ENCODE data around the gene KIF3B. TPM values are rescaled to one million over a fixed set of nuclear protein-coding genes. Genes with fewer than 3 reads are reported as not detected.
"Not testable (repeated sequence)": the region's sequence is repeated elsewhere in the genome, so short reads cannot be mapped to it uniquely, and the experiment has no call there.

The KIF3B gene
- total RNA-seq, 1 experiment from 2014 or later, result 52.3 TPM

- no peak overlapping the region for H2AFZ ChIP-seq
- CTCF ChIA-PET, result no interaction called here
- no peak overlapping the region for H3K4me3 ChIP-seq
- H3K79me2 ChIP-seq (ENCODE audit: low read depth), result peaks cover 41% of the 10 kb centered on the region
- H3F3A ChIP-seq (ENCODE audit: insufficient read depth, low read depth), result peaks cover 2% of the 10 kb centered on the region; the same call in 1 of the 2 replicates
- no peaks in the 10 kb centered on the region for H3K9me3 ChIP-seq (ENCODE audit: insufficient read depth, low read depth)
- no TSS peak for BruUV-seq (replicated peaks)
- H3K4me1 ChIP-seq (replicated peaks; ENCODE audit: insufficient read depth), result no peaks in the 10 kb centered on the region
- peaks cover 49% of the 10 kb centered on the region for H4K20me1 ChIP-seq (ENCODE audit: insufficient read depth)
- no peaks in the 10 kb centered on the region for H3K27me3 ChIP-seq (ENCODE audit: insufficient read depth, low read depth)
- H3K9me2 ChIP-seq (ENCODE audit: insufficient read depth), result no peaks in the 10 kb centered on the region
- TF ChIP-seq CTCF (conservative IDR thresholded peaks at IDR 0.05) (no peak), EZH2 (IDR thresholded peaks at IDR 0.05; ENCODE audit: low read depth) (no peak)
- 0 out of 2 replicates have a peak, but pooled peaks cover 3% of the 10 kb centered on the region for H3K36me3 ChIP-seq (ENCODE audit: low read depth)
- H3K27ac ChIP-seq, result no peak overlapping the region
- DNase-seq, result no peak
- intact Hi-C loops (cut with micrococcal nuclease; ENCODE audit: unreplicated experiment), result no loop called here
- POLR2A ChIA-PET (ENCODE audit: unreplicated experiment), result interaction anchor here (0.6 kb wide), 1 partner anchor 332 kb away, joined by 3 read pairs; no protein-coding TSS in a partner anchor
- no peak overlapping the region for H3K4me2 ChIP-seq
These were observed 103.3 kb downstream of the KIF3B start for GRCh38 chr20:32380745-32381144.

GRCh38 chr20:32382102-32382950 lies 104.9 kb downstream of the KIF3B start:
- H3K4me1 ChIP-seq (replicated peaks; ENCODE audit: insufficient read depth), result no peaks in the 10 kb centered on the region
- H3F3A ChIP-seq (ENCODE audit: insufficient read depth, low read depth), result no peaks in the 10 kb centered on the region
- no peak for DNase-seq
- H4K20me1 ChIP-seq (ENCODE audit: insufficient read depth), result peaks cover 50% of the 10 kb centered on the region
- no peak for TF ChIP-seq EZH2 (IDR thresholded peaks at IDR 0.05; ENCODE audit: low read depth)
- TF ChIP-seq CTCF (conservative IDR thresholded peaks at IDR 0.05), result no peak
- no peak overlapping the region for H3K4me2 ChIP-seq
- no peak overlapping the region for H3K4me3 ChIP-seq
- intact Hi-C loops (cut with micrococcal nuclease; ENCODE audit: unreplicated experiment), result no loop called here
- H3K79me2 ChIP-seq (ENCODE audit: low read depth), result peaks cover 53% of the 10 kb centered on the region
- BruUV-seq (replicated peaks), result no TSS peak
- H3K27ac ChIP-seq, result no peak overlapping the region
- ChIA-PET POLR2A (ENCODE audit: unreplicated experiment) (no interaction called here), CTCF (no interaction called here)
- H3K36me3 ChIP-seq (ENCODE audit: low read depth), result 0 out of 2 replicates have a peak, but pooled peaks cover 10% of the 10 kb centered on the region
- H3K27me3 ChIP-seq (ENCODE audit: insufficient read depth, low read depth), result no peaks in the 10 kb centered on the region
- no peaks in the 10 kb centered on the region for H3K9me3 ChIP-seq (ENCODE audit: insufficient read depth, low read depth)
- H3K9me2 ChIP-seq (ENCODE audit: insufficient read depth), result no peaks in the 10 kb centered on the region
- H2AFZ ChIP-seq, result no peak overlapping the region

DNA sequence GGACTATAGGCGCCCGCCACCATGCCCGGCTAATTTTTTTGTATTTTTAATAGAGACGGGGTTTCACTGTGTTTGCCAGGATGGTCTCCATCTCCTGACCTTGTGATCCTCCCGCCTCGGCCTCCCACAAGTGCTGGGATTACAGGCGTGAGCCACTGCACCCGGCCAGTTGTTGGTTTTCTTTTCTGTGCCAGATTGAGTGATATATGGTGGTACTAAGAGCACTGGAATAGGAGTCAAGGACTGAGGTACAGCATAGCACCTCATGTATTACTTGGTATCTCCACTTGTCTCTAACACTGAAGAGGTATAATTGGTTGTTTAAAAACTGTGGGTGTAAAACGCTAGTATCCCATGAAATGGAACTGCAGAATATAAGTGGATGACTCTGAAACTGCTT lies 106.0 kb downstream of the KIF3B start:
- H3K4me1 ChIP-seq (replicated peaks; ENCODE audit: insufficient read depth); H3K4me2 ChIP-seq; H2AFZ ChIP-seq; CTCF ChIA-PET; DNase-seq; H3K4me3 ChIP-seq; H3K9me3 ChIP-seq (ENCODE audit: insufficient read depth, low read depth); BruUV-seq (replicated peaks); POLR2A ChIA-PET (ENCODE audit: unreplicated experiment); H3F3A ChIP-seq (ENCODE audit: insufficient read depth, low read depth); intact Hi-C loops (cut with micrococcal nuclease; ENCODE audit: unreplicated experiment); H3K9me2 ChIP-seq (ENCODE audit: insufficient read depth); H3K27me3 ChIP-seq (ENCODE audit: insufficient read depth, low read depth); H3K27ac ChIP-seq: not testable (repeated sequence)
- peaks cover 57% of the 10 kb centered on the region for H4K20me1 ChIP-seq (ENCODE audit: insufficient read depth)
- H3K36me3 ChIP-seq (ENCODE audit: low read depth), result 0 out of 2 replicates have a peak, but pooled peaks cover 10% of the 10 kb centered on the region
- H3K79me2 ChIP-seq (ENCODE audit: low read depth), result peaks cover 59% of the 10 kb centered on the region

Other genes with a start within 250 kb of the KIF3B start
- not detected in 2 replicates for gene HCK, start 225.4 kb upstream of the KIF3B start, total RNA-seq (2021)
- gene TM9SF4, start 167.9 kb upstream of the KIF3B start, total RNA-seq (2021), result 58.4 and 67.8 TPM in 2 replicates
- gene PLAGL2, start 69.9 kb upstream of the KIF3B start, total RNA-seq (2021), result 17.5 and 23.8 TPM in 2 replicates
- 38.1 and 51.3 TPM in 2 replicates for gene POFUT1, start 69.8 kb upstream of the KIF3B start, total RNA-seq (2021)
- 102 and 123 TPM in 2 replicates for gene ASXL1, start 80.7 kb downstream of the KIF3B start, total RNA-seq (2021)